Neural progenitor cell (in vitro differentiated cells): Measurements from ENCODE around the gene SPANXN5. TPM values are rescaled to one million over a fixed set of nuclear protein-coding genes. Genes with fewer than 3 reads are reported as not detected.
"Not testable (repeated sequence)": the region's sequence is repeated elsewhere in the genome, so short reads cannot be mapped to it uniquely, and the experiment has no call there.

Experiments used
- DNase-seq: peaks from one replicate; pipeline ENCODE4 v3.0.0-alpha.2; 2016; ENCODE audit warnings: low spot score
- H2AFZ ChIP-seq: fragments of 200-600 bp; sonication (generic); replicated peaks from 2 replicates; pipeline ENCODE4 v1.6.1; 2016; ENCODE audit warnings: antibody characterized with exemption
- H3F3A ChIP-seq: fragments of 200-600 bp; sonication (generic); 2 replicates; pipeline ENCODE4 v1.6.1; 2016; ENCODE audit warnings: antibody characterized with exemption, low read depth
- H3K27ac ChIP-seq: fragments of 200-600 bp; sonication (generic); 2 replicates; pipeline ENCODE4 v1.5.1; 2016; ENCODE audit warnings: mild to moderate bottlenecking
- H3K27me3 ChIP-seq: fragments of 200-600 bp; sonication (generic); 2 replicates; pipeline ENCODE4 v1.6.1; 2016; ENCODE audit warnings: mild to moderate bottlenecking, moderate library complexity
- H3K36me3 ChIP-seq: fragments of 200-600 bp; sonication (generic); 2 replicates; pipeline ENCODE4 v1.5.1; 2016
- H3K4me1 ChIP-seq: fragments of 200-600 bp; sonication (generic); 2 replicates; pipeline ENCODE4 v1.6.1; 2016; ENCODE audit warnings: mixed run types
- H3K4me2 ChIP-seq: fragments of 200-600 bp; sonication (generic); 2 replicates; pipeline ENCODE4 v1.6.1; 2016
- H3K4me3 ChIP-seq: fragments of 200-600 bp; sonication (generic); 2 replicates; pipeline ENCODE4 v1.5.1; 2016
- H3K79me2 ChIP-seq: fragments of 200-600 bp; sonication (generic); 2 replicates; pipeline ENCODE4 v1.6.1; 2016; ENCODE audit warnings: low read depth
- H3K9ac ChIP-seq: fragments of 200-600 bp; sonication (generic); 2 replicates; pipeline ENCODE4 v1.6.1; 2016
- H3K9me3 ChIP-seq: fragments of 200-600 bp; sonication (generic); 2 replicates; pipeline ENCODE4 v1.5.1; 2016; ENCODE audit warnings: low read depth
- H4K20me1 ChIP-seq: fragments of 200-600 bp; sonication (generic); 2 replicates; pipeline ENCODE4 v1.6.1; 2016; ENCODE audit warnings: low read depth
- H3K27ac Mint-ChIP-seq: 3 replicates; pipeline ENCODE4 v1.8.0; 2021; ENCODE audit warnings: mixed read lengths
- H3K27me3 Mint-ChIP-seq: 2 replicates; pipeline ENCODE4 v1.8.0; 2022; ENCODE audit warnings: low read depth, mild to moderate bottlenecking, inconsistent platforms, moderate library complexity, mixed read lengths; ENCODE audit not compliant: insufficient read depth
- H3K36me3 Mint-ChIP-seq: 3 replicates; pipeline ENCODE4 v1.8.0; 2021; ENCODE audit warnings: mixed read lengths
- H3K4me1 Mint-ChIP-seq: 3 replicates; pipeline ENCODE4 v1.8.0; 2021; ENCODE audit warnings: mixed read lengths
- H3K4me3 Mint-ChIP-seq: 3 replicates; pipeline ENCODE4 v1.8.0; 2021; ENCODE audit warnings: mild to moderate bottlenecking, moderate library complexity, mixed read lengths
- H3K9me3 Mint-ChIP-seq: 3 replicates; pipeline ENCODE4 v1.8.0; 2020; ENCODE audit warnings: mixed read lengths
- CTCF ChIP-seq: fragments of 200-600 bp; sonication (generic); IDR thresholded peaks from 2 replicates; pipeline ENCODE4 v1.5.1; 2017; ENCODE audit warnings: antibody characterized with exemption, mild to moderate bottlenecking
- EZH2 ChIP-seq: fragments of 200-600 bp; sonication (generic); IDR thresholded peaks from 2 replicates; pipeline ENCODE4 v1.6.1; 2017; ENCODE audit warnings: antibody characterized with exemption, mild to moderate bottlenecking, moderate library complexity
- EZH2phosphoT487 ChIP-seq: fragments of 200-600 bp; sonication (generic); IDR thresholded peaks from 2 replicates; pipeline ENCODE4 v1.6.1; 2017; ENCODE audit warnings: antibody characterized with exemption
- total RNA-seq: library from RNA; depleted of rRNA; stranded (reverse); fragments of >200 nt; gene quantifications from 2 replicates; pipeline ENCODE4 v1.2.3, GENCODE V29; 2015; ENCODE audit warnings: low replicate concordance

Gene SPANXN5, protein sequence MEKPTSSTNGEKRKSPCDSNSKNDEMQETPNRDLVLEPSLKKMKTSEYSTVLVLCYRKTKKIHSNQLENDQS
- not detected in 2 replicates for total RNA-seq

GRCh38 chrX:52797327-52797726 is at the start of gene SPANXN5:
Gene SPANXN5, minus strand, starts transcription at chrX:52797427. Its CDS starts 79 bp downstream, at chrX:52797348.
- H3K79me2 ChIP-seq, H2AFZ ChIP-seq, H3K9ac ChIP-seq, H3K4me3 Mint-ChIP-seq, H3K36me3 Mint-ChIP-seq, H3K9me3 ChIP-seq, H3K27me3 ChIP-seq, H3K4me3 ChIP-seq, H3K9me3 Mint-ChIP-seq, H4K20me1 ChIP-seq, H3K36me3 ChIP-seq, H3K4me2 ChIP-seq, H3F3A ChIP-seq, H3K4me1 Mint-ChIP-seq, DNase-seq, H3K4me1 ChIP-seq, H3K27me3 Mint-ChIP-seq, H3K27ac ChIP-seq, H3K27ac Mint-ChIP-seq: not testable (repeated sequence)

DNA sequence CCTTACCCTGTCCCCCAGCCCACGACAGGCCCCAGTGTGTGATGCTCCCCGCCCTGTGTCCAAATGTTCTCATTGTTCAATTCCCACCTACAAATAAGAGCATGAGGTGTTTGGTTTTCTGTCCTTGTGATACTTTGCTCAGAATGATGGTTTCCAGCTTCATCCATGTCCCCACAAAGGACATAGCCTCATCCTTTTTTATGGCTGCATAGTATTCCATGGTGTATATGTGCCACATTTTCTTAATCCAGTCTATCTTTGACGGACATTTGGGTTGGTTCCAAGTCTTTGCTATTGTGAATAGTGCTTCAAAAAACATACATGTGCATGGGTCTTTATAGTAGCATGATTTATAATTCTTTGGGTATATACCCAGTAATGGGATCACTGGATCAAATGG is 46.4 kb upstream of the SPANXN5 start:
- H4K20me1 ChIP-seq, H3K4me1 Mint-ChIP-seq, H3K4me3 ChIP-seq, H3K4me3 Mint-ChIP-seq, H3K9me3 Mint-ChIP-seq, H3F3A ChIP-seq, H2AFZ ChIP-seq, H3K4me2 ChIP-seq, H3K4me1 ChIP-seq, H3K9ac ChIP-seq, H3K27me3 ChIP-seq, H3K27me3 Mint-ChIP-seq, H3K36me3 Mint-ChIP-seq, DNase-seq, H3K27ac ChIP-seq, H3K27ac Mint-ChIP-seq, H3K79me2 ChIP-seq, H3K36me3 ChIP-seq, H3K9me3 ChIP-seq: not testable (repeated sequence)

DNA sequence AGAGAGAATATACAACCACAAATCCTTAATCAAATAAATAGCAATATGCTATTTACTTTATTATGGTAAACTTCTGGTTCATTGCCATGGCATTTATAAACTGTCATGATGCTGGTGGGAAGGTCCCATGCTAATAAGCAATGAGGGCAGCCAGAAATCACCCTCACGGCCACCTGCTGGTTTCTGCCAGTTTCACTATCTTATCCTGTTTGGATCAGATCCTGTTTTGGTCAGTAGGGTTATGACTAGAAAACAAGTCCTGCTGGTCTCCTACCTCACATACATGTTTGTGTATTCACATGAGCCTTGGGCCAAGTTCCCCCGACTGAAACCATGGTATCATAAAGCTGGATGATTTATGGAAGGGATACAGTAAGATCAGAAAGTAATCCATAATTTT is 41.9 kb upstream of the SPANXN5 start:
- Histone ChIP-seq H3K27me3 (no peaks in the 10 kb centered on the region), H3F3A (no peaks in the 10 kb centered on the region), H3K4me3 (no peak overlapping the region), H3K79me2 (no peaks in the 10 kb centered on the region), H3K9ac (no peak overlapping the region), H3K4me1 (no peaks in the 10 kb centered on the region), H3K9me3 (no peaks in the 10 kb centered on the region), H3K4me2 (no peak overlapping the region), H4K20me1 (no peaks in the 10 kb centered on the region), H3K36me3 (no peaks in the 10 kb centered on the region), H3K27ac (no peak overlapping the region), H2AFZ (no peak overlapping the region)
- Mint-ChIP-seq H3K4me3 (no peak overlapping the region), H3K27ac (no peak overlapping the region), H3K4me1 (no peaks in the 10 kb centered on the region), H3K27me3 (peaks cover 2% of the 10 kb centered on the region), H3K36me3 (no peaks in the 10 kb centered on the region), H3K9me3 (peaks cover 3% of the 10 kb centered on the region)
- TF ChIP-seq CTCF (no peak), EZH2 (no peak), EZH2phosphoT487 (no peak)
- no peak for DNase-seq

DNA sequence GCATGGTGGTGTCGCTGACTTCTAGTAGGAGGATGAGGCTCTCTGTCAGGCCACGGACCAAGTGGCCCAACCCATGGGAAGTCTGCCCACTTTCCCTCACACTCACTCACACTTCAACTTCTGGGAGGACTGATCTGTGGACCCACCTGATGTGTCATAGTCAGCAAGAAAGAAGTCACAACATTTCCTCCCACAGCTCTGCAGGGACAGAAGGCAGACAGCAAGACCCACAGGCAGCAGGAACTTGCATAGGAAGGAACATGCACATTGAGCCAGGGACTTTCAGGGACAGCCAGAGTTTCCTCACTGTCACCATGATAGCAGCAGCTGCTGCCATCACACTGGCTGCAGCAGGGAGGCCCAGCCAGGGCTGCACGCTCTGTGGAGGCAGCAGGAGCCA is 33.3 kb upstream of the SPANXN5 start:
- Mint-ChIP-seq H3K9me3 (peaks cover 26% of the 10 kb centered on the region), H3K27ac (no peak overlapping the region), H3K36me3 (no peaks in the 10 kb centered on the region), H3K27me3 (peaks cover 5% of the 10 kb centered on the region), H3K4me1 (no peaks in the 10 kb centered on the region), H3K4me3 (no peak overlapping the region)
- H2AFZ ChIP-seq, result no peak overlapping the region
- H3F3A ChIP-seq, result no peaks in the 10 kb centered on the region
- no peaks in the 10 kb centered on the region for H3K9me3 ChIP-seq
- H3K27ac ChIP-seq, result no peak overlapping the region
- H3K9ac ChIP-seq, result no peak overlapping the region
- TF ChIP-seq EZH2phosphoT487 (no peak), CTCF (no peak), EZH2 (no peak)
- no peaks in the 10 kb centered on the region for H3K27me3 ChIP-seq
- H3K4me2 ChIP-seq, result no peak overlapping the region
- H3K36me3 ChIP-seq, result no peaks in the 10 kb centered on the region
- DNase-seq, result no peak
- H3K4me3 ChIP-seq, result no peak overlapping the region
- H3K4me1 ChIP-seq, result no peaks in the 10 kb centered on the region
- no peaks in the 10 kb centered on the region for H4K20me1 ChIP-seq
- no peaks in the 10 kb centered on the region for H3K79me2 ChIP-seq
